Measurements from ENCODE around the gene HTR3E. TPM values are rescaled to one million over a fixed set of nuclear protein-coding genes. Genes with fewer than 3 reads are reported as not detected.

The HTR3E gene
- total RNA-seq, 1 experiment from 2014 or later = not detected

GRCh38 chr3:184129012-184129411 lies 32.1 kb downstream of the HTR3E start:
- POLR2A ChIA-PET = no interaction called here
- H3K4me3 Mint-ChIP-seq = no peak overlapping the region

DNA sequence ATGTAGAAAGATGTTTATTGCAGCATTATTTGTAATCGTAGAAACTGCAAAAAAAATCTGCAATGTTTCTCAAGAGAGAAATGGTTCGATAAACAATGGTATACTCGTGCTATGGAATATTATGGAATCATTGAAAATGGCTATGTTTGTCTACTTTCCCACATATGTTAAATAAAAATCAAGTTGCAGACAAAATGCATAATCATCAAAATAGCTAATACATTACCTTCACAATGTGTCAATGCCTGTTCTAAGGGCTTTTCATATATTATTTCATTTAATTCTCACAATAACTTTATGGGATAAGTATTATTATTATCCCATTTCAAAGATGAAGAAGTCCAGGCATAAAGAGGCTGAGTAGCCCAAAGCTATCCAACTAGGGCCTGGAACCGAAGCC lies 36.1 kb downstream of the HTR3E start:
- no peak for ATAC-seq
- POLR2A ChIA-PET = no interaction called here
- TF ChIP-seq ZNF263 (CRISPR knock-in tag; IDR thresholded peaks at IDR 0.05; ENCODE audit: low read depth) (no peak), CREB1 (CRISPR knock-in tag; IDR thresholded peaks at IDR 0.05) (no peak), SMAD3 (CRISPR knock-in tag; IDR thresholded peaks at IDR 0.05; ENCODE audit: borderline replicate concordance) (no peak), TEAD1 (CRISPR knock-in tag; IDR thresholded peaks at IDR 0.05) (no peak), EMX1 (CRISPR knock-in tag; IDR thresholded peaks at IDR 0.05) (no peak), CREM (CRISPR knock-in tag; IDR thresholded peaks at IDR 0.05) (no peak), KAT7 (CRISPR knock-in tag; IDR thresholded peaks at IDR 0.05; ENCODE audit: borderline replicate concordance) (no peak), FOXP1 (CRISPR knock-in tag; IDR thresholded peaks at IDR 0.05; ENCODE audit: borderline replicate concordance) (no peak), RELA (CRISPR knock-in tag; IDR thresholded peaks at IDR 0.05; ENCODE audit: borderline replicate concordance) (no peak)
- TF ChIP-seq, protein P1, sequence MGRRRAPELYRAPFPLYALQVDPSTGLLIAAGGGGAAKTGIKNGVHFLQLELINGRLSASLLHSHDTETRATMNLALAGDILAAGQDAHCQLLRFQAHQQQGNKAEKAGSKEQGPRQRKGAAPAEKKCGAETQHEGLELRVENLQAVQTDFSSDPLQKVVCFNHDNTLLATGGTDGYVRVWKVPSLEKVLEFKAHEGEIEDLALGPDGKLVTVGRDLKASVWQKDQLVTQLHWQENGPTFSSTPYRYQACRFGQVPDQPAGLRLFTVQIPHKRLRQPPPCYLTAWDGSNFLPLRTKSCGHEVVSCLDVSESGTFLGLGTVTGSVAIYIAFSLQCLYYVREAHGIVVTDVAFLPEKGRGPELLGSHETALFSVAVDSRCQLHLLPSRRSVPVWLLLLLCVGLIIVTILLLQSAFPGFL (CRISPR knock-in tag; IDR thresholded peaks at IDR 0.05; ENCODE audit: borderline replicate concordance) = no peak
- TF ChIP-seq, protein P2, sequence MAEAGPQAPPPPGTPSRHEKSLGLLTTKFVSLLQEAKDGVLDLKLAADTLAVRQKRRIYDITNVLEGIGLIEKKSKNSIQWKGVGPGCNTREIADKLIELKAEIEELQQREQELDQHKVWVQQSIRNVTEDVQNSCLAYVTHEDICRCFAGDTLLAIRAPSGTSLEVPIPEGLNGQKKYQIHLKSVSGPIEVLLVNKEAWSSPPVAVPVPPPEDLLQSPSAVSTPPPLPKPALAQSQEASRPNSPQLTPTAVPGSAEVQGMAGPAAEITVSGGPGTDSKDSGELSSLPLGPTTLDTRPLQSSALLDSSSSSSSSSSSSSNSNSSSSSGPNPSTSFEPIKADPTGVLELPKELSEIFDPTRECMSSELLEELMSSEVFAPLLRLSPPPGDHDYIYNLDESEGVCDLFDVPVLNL (CRISPR knock-in tag; IDR thresholded peaks at IDR 0.05; ENCODE audit: borderline replicate concordance, low read depth) = no peak

More at GRCh38 chr3:184129012-184129411, 32.1 kb downstream of the HTR3E start:
- peaks cover 10% of the 10 kb centered on the region for H3K4me1 Mint-ChIP-seq
- peak; percentile 97 for ATAC-seq
- H3K9me3 Mint-ChIP-seq = no peaks in the 10 kb centered on the region
- DNase-seq (ENCODE audit: low spot score) = peak; percentile 59
- CTCF ChIA-PET = interaction anchor here (1.1 to 1.9 kb wide), 2 partner anchors 119 to 233 kb away, joined by 7 to 8 read pairs; no protein-coding TSS in a partner anchor
- peaks cover 2% of the 10 kb centered on the region; the same call in 1 of the 2 replicates for H3K27me3 Mint-ChIP-seq (ENCODE audit: low read depth)
- H3K27ac Mint-ChIP-seq = 0 out of 2 replicates have a peak overlapping the region, but pooled peaks have one; percentile 54
- TF ChIP-seq, protein P3, sequence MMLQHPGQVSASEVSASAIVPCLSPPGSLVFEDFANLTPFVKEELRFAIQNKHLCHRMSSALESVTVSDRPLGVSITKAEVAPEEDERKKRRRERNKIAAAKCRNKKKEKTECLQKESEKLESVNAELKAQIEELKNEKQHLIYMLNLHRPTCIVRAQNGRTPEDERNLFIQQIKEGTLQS (CRISPR knock-in tag; conservative IDR thresholded peaks at IDR 0.05) = no peak
- TF ChIP-seq CREM (CRISPR knock-in tag; IDR thresholded peaks at IDR 0.05) = no peak
- TF ChIP-seq ZMAT4 (CRISPR knock-in tag; IDR thresholded peaks at IDR 0.05) = no peak
- TF ChIP-seq NFYB (CRISPR knock-in tag; conservative IDR thresholded peaks at IDR 0.05; ENCODE audit: low read depth) = no peak
- TF ChIP-seq IRF2 (CRISPR knock-in tag; IDR thresholded peaks at IDR 0.05; ENCODE audit: borderline replicate concordance, low read depth) = no peak
- TF ChIP-seq E2F5 (CRISPR knock-in tag; IDR thresholded peaks at IDR 0.05) = no peak
- TF ChIP-seq, protein P4, sequence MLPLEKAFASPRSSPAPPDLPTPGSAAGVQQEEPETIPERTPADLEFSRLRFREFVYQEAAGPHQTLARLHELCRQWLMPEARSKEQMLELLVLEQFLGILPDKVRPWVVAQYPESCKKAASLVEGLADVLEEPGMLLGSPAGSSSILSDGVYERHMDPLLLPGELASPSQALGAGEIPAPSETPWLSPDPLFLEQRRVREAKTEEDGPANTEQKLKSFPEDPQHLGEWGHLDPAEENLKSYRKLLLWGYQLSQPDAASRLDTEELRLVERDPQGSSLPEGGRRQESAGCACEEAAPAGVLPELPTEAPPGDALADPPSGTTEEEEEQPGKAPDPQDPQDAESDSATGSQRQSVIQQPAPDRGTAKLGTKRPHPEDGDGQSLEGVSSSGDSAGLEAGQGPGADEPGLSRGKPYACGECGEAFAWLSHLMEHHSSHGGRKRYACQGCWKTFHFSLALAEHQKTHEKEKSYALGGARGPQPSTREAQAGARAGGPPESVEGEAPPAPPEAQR (CRISPR knock-in tag; IDR thresholded peaks at IDR 0.05) = no peak
- no peak for TF ChIP-seq NR2C2 (CRISPR knock-in tag; IDR thresholded peaks at IDR 0.05)
- TF ChIP-seq CTCF (IDR thresholded peaks at IDR 0.05) = no peak
- no peak for TF ChIP-seq HMGA2 (CRISPR knock-in tag; IDR thresholded peaks at IDR 0.05)
- TF ChIP-seq, protein P1 (CRISPR knock-in tag; IDR thresholded peaks at IDR 0.05; ENCODE audit: borderline replicate concordance) = no peak
- TF ChIP-seq MYBL2 (CRISPR knock-in tag; IDR thresholded peaks at IDR 0.05) = no peak
- TF ChIP-seq ATF1 (CRISPR knock-in tag; IDR thresholded peaks at IDR 0.05) = no peak
- H3K36me3 Mint-ChIP-seq = no peaks in the 10 kb centered on the region

More for the DNA sequence above, 36.1 kb downstream of the HTR3E start:
- 0 out of 2 replicates have a peak, but pooled peaks cover 3% of the 10 kb centered on the region for H3K36me3 Mint-ChIP-seq
- H3K27ac Mint-ChIP-seq = no peak overlapping the region
- no peak for DNase-seq (ENCODE audit: low spot score)
- CTCF ChIA-PET = interaction anchor here (2.8 kb wide), 1 partner anchor 248 kb away, joined by 11 read pairs; the partner anchor contains the start of gene PARL
- no peaks in the 10 kb centered on the region for H3K9me3 Mint-ChIP-seq
- H3K4me3 Mint-ChIP-seq = no peak overlapping the region
- no peaks in the 10 kb centered on the region for H3K27me3 Mint-ChIP-seq (ENCODE audit: low read depth)
- peaks cover 22% of the 10 kb centered on the region for H3K4me1 Mint-ChIP-seq
